ENCODE measurements around the gene RAP1GAP2.
A peak's percentile ranks its signal among the peaks of the same experiment; 100 is the strongest.

- TF ChIP-seq CTCF (IDR thresholded peaks at IDR 0.05) = no peak
- peak; percentile 38 for TF ChIP-seq POLR2AphosphoS5 (IDR thresholded peaks at IDR 0.05)
- TF ChIP-seq POLR2A (IDR thresholded peaks at IDR 0.05) = peak; percentile 21
These were observed 169.7 kb downstream of the RAP1GAP2 start for GRCh38 chr17:2965621-2966595.
